Fibroblast of lung (primary cell): ENCODE data around the gene FBXL17.

Experiments used
- CTCF ChIP-seq, 2 donors: IDR thresholded peaks in 1 of 2; conservative IDR thresholded peaks in 1 of 2; 1 replicate in 1 of 2; 2 replicates in 1 of 2; pipeline ENCODE4 v1.5.1; 2011 to 2012; ENCODE audit warnings: low read length in 2 of 2, control low read depth in 1 of 2, inconsistent platforms in 1 of 2, low read depth in 1 of 2, mild to moderate bottlenecking in 1 of 2
- EZH2 ChIP-seq: IDR thresholded peaks from 2 replicates; pipeline ENCODE4 v1.5.1; 2012; ENCODE audit warnings: low read length, control low read depth, mild to moderate bottlenecking; ENCODE audit errors: missing control alignments

- TF ChIP-seq CTCF (conservative IDR thresholded peaks at IDR 0.05 in 1 of 2, IDR thresholded peaks at IDR 0.05 in 1 of 2; ENCODE audit: low read depth in 1 of 2, low read length in 2 of 2) (no peak), EZH2 (no peak)
Observed at GRCh38 chr5:108079753-108080152, 302.1 kb downstream of the FBXL17 start.
